UCSD-AML1 (cell line): Measurements from ENCODE around the gene VWF.
"Not testable (repeated sequence)": the region's sequence is repeated elsewhere in the genome, so short reads cannot be mapped to it uniquely, and the experiment has no call there.

ENCODE experiments used
- DNase-seq: peaks from one replicate; lab custom pipeline; 2025; ENCODE audit not compliant: unreplicated experiment; lab: John Stamatoyannopoulos, UW

The VWF gene

DNA sequence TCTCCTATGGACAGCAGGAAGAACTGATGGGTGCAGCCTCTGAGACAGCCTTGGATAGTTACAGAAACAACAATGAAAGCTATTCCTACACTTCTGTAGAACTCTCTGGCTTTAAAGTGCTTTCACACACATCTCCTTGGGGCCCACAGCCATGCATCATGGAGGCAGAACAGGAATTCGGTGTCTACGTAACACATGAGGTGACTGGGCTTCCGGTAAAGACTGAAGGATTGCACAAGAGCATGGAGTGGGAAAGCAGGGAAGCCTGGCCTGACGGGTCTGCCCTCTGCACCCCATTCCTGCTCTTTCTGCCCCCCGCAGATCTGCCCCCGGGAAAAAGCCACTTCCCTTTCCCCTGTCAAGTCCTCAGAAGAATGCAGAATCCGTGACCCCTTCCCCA is 82.6 kb downstream of the VWF start:
- DNase-seq, result peak; percentile 23

DNA sequence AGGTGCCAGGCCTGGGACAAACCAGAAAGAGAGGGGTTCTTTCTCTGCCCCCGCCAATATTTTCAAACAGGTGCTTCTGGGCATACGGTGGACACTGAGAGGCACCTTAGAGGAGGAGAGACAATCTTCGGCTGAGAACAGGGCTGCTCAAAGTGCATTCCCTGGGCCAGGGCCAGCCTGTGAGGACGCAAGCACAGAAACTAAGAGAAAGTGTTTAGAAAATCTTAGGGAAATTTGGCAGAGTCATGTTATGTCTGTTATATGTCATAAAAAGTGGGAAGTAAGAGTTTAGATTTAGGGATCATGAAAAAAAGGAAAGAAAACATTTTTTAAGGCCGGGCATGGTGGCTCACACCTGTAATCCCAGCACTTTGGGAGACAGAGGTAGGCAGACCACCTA is 83.7 kb downstream of the VWF start:
- no peak for DNase-seq

DNA sequence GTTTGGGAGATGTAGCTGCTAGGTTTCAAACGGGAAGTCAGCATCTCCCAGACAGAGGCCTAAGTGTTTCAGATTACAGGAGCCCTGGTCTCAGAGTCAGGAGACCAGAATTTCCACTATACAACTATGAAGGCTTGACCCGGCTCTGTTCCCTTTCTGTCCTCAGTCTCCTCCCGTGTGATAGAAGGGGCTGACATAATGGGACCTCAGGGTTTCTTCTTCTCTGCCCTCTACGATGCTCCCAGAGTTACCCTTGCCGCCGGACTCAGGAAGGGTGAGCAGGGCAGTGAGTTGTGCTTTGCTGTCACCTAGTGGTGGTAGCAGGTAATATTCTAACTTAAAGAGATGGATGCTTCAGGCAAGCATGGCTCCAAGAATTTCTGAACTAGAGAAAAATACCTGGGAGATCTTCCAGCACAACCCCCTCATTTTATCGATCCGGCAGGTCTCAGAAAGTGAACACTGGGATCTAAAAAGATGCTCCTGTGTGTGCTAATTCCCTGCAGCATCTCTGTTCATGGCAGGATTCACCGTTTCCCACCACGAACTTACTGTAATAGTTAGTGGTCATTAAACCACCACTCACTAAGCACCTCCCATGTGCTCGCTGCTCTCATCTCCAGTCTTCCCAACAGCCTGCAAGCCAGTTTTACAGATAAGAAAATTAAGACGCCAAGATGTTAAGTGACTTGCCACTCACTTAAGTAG is 84.4 kb downstream of the VWF start:
- DNase-seq, result peak; percentile 42

DNA sequence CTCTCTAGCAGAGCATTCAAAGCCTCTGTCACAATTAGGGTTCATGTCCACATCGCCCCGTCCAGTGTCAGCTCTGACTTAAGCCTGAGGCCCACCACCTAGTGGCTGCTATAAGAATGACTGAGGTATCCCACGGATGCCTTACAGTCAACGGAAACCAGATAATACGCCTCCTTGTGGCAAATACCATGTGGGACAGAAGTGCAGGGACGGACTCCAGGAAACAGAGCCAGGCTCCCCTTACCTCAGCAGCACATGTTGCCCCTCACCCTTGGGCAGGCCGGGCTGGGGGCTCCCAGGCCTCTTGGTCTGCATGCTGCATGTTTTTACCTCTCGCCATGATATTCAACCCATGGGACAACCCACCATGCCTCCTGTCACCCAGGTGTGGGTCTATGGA is 86.3 kb downstream of the VWF start:
- DNase-seq, result peak; percentile 40

DNA sequence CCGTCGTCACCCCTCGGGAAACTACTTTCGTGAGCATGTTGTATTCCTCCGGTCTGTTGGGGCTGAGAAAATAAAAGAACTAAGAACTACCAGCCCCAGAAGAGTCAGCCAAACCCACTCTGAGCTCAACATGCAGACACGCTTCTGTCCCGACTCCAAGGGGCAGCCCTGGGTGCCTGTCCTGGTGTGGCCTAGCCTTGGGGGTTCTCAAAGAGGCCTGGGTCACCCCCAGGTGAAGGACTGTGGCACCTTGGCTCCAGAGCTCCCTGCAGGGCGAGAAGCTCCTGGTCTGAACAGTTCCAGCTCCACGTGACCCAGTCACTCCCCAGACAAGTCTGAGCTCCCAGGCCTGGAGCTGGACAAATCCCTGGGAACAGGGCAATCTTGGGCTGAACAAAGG is 87.0 kb downstream of the VWF start:
- no peak for DNase-seq

DNA sequence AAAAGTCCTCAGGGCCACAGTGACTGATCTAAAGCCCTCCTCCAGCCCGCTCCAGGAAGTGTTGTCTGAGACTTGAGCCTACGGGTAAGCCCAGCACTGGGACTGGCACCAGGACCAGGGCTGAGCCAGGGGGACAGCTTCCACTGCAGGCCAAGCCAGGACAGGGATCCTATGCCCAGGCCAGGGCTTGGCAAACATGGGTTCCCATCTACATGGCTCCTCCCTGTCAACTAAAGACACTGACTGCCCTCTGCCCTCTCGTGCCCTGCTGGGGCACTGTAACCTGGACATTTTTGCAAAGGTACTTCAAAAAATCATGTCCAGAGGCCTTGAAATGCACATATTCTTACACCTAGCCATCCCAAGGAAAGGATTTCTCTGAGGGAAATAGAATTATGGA is 88.0 kb downstream of the VWF start:
- DNase-seq, result no peak

DNA sequence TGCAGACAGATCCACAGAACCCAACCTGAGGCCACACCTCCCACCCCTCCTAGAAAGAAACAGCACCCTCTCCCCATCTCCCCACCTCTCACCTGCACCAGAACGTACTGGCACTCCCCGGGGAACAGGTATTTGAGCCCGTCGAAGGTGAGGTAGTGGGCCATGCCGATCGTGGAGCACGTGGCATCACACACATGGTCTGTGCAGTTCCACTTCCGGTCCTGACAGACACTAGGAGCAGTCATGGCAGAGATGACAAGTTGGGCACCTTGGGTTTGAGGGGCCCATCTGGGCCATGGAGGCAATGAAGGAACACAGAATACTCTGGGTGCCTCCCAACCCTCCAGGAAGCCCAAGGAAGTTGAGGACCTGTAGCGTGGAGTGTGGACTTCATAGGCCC is 89.9 kb downstream of the VWF start:
- no peak for DNase-seq

DNA sequence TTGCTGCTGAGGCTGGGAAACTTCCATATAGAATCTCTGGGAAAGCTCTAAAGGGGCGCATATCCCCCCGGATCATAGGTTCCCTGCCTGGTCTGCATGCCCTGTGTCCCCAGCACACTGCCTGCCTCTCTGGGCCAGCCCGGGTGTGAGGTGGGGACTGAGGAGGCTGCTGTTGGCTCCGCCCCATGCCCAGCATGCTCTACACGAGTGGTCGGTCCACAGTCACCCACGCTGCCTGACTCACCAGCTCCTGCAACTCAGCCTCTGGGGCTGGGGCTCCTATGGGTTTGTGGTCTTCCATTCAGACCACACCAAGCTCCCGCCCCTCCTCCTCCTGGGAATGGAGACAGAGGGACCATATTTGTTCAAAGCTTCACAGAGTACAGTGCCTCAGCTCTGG is 90.9 kb downstream of the VWF start:
- no peak for DNase-seq

DNA sequence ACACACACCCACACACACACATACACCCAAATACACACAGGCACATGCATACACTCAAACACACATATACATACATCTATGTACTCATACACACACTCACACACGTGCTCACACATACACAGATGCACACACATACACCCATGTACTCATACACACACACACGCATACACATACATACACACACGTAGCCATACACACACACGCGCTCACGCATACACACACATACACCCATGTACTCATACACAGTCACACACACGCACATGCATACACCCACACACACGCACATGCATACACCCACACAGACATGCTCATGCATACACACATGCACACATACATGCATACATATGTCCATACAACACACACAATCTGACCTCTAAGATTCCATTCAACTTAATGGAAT is 91.7 kb downstream of the VWF start:
- DNase-seq, result no peak

DNA sequence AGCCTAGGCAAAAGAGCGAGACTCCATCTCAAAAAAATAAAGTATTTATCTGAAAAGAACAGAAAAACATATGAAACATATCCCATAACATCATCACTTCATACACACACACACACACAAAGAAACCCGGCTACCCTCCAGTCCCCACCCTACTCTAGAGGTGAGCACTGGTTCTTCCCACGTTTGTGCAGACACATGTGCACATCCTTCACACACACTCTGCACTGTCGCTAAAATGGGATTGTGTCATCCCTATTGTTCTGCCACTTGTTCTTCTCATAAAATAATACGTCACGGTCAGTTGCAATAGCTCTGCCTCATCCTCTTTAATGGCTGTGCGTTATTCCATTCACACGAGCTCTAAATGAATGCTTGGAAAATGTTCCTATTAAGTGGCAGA is 93.5 kb downstream of the VWF start:
- DNase-seq, result no peak

DNA sequence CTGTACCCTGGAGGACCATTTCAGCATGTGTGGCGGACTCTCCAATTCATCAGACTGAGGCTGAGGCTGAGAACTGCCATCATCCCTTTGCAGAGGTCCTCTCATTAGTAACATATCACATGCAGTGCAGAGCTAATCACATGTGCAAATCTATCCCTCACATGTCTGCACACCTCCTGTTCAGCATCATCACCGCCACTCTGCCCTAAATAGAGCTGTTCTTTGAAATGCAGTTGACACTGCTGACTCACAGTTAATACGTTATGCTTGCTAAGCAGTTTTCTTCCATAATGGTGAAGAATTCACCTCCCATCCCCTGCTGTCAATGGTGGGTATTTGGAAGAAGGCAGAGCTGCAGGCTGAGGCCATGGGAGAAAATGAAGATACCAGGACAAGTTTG is 94.4 kb downstream of the VWF start:
- DNase-seq, result no peak

DNA sequence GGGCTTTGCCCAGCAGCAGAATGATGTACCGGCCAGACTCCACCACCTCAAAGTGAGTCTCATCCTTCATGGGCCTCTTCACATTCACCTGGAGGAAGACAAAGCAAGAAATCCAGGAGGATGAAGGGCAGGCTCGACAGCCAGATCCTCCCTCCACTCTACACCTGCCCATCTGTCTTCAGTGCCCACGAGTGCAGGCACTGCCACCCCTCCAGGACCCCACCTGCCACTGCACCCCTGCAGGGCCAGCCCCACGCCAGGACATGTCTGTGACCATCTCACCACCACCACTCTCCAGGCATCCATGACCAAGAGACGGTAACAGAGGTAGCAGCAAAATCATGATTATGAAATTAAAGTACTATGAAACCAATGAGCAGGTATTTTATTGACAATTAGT is 95.1 kb downstream of the VWF start:
- no peak for DNase-seq

DNA sequence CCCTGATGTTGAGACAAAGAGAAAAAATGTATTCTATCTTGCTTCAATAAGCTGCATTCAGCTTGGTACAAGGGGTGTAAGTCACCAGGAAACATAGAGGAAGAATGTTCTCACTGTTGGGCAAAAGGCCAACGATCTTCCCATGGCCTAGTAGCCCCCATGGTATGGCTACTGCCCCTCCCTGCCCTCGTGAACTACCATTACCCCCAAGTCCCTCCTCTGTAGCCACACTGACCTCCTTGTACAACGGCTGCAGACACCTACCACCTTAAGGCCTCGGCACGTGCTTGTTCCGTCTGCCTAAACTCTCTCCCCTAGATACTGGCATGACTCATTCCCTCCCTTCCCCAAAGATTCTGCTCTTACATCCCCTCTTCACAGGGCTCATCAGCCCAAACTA is 97.5 kb downstream of the VWF start:
- no peak for DNase-seq

DNA sequence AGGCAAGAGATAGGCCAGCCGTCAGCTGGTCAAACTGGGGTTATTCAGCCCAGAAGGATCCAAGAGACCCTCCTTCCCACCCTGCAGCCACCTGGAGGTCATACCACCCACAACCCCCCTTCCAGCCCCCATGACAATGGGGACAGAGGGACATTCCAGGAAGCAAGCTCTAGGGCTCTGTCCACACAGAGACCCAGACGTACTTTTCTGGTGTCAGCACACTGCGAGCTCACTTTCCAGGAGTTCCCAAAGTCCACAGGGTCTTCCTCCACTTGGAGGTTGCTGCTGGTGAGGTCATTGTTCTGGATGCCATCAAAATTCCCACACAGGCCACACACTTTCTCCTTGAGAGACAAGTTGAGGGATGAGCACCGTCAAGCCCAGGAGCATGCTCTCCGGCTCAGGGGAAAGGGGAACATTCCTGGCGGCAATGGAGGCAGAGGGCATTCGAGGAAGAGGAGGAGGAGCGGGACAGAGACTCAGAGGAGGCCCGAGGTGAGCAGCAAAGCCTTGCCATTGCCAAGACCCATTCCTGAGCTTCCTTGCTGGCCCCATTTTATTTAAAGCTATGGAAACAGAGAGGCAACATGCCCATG is 98.7 kb downstream of the VWF start:
- not testable (repeated sequence) for DNase-seq

DNA sequence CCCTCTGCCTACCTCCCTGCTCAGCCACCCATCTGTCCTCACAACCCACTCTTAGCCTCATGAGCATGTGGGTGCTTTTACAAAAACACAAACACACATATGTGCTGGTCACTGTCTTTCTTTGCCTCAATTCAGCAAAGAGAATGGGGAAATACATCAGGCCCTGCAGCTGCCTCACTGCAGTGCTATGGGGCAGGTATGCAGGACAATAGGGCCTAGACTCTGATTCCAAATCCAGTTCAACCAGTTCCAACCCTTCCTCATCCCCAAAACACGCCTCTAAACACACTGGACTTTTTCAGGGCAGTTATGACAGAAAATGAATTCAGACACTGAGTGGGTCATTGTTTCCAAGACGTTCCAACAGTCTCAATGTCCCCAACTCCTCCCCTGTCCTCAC is 100.4 kb downstream of the VWF start:
- DNase-seq, result not testable (repeated sequence)

DNA sequence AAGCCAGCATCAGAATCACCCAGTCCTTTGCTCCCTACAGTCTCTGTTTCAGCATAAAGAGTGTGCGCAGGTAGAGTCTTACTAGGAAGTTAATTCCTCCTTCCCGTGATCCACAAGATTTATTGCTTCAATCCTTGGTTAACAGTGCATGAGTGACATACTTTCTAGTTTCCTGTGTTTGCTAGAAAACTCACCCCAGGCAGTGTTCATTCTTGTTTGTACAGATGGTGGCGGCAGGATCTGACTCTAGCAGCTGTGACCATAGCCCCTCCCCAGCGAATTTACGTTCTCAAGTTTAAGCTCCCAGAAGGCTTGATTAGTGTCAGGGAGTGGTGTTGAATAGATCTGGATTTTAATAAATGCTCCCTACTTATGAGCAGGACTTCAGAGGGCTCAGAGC is 103.5 kb downstream of the VWF start:
- DNase-seq, result no peak

DNA sequence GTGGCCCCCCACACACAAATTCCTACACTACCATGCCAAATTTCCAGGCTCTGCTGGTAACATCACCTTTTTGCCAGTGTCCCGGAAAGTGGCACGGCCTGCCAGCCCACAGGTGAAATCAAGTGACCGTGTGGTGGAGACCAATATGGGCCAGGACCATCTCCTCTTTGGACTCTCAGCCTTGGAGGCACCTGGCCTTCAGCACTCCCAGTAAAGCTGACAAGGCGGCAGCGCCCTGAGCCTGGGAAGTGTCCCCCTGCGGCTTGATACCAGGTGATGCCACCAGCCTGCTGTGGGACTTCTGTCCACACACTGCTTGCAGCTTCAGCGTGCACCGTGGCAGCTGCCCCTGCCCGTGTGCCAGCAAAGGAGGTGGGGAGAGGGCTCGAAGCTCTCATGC is 104.0 kb downstream of the VWF start:
- DNase-seq, result not testable (repeated sequence)

DNA sequence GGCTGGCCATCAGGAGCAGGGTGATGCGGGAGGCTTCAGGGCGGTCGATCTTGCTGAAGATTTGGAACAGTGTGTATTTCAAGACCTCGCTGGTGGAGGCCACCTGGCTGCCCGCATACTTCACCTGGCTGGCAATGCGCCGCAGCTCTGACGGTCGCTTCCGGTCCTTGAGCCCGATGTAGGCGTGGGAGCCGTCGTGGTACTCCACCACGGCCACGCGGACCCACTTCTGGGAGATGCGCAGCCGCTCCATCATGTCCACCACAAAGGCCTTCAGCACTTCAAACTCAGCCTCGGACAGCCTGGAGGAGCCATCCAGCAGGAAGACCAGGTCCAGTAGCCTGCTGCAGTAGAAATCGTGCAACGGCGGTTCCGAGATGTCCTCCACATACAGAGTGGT is 105.2 kb downstream of the VWF start:
- DNase-seq, result not testable (repeated sequence)

DNA sequence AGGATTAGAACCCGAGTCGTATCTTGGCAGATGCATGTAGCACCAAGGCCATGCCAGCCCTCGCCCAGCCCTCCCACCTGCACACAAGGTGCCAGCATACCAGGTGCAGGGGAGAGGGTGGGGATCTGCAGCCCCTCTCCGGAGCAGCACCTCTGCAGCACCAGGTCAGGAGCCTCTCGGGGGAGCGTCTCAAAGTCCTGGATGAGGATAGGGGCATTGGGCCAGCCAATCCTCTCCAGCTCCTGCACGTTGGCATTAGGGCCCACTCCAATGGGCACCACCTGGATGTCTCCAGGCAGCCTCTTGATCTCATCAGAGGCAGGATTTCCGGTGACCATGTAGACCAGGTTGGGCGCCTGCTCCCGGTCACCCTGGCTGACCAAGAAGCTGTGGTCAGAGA is 106.2 kb downstream of the VWF start:
- no peak for DNase-seq

DNA sequence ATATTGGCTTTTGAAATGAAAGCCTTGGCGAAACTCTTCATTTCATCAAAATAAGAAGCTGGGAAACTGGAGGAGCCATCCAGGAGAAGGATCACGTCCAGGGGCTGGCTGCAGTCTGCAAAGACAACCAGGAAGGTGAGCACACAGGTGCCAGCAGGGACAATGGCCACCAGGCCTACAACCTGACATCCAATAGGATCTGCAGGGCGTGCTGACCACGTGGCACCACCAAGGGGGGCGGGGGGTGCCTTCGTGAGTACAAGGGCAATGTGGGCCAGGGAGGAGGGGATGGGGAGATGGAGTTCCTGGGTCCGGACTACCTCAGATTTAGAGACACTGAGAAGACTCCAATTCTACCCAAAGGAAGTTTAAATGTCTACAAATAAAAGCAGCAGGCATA is 107.7 kb downstream of the VWF start:
- no peak for DNase-seq

DNA sequence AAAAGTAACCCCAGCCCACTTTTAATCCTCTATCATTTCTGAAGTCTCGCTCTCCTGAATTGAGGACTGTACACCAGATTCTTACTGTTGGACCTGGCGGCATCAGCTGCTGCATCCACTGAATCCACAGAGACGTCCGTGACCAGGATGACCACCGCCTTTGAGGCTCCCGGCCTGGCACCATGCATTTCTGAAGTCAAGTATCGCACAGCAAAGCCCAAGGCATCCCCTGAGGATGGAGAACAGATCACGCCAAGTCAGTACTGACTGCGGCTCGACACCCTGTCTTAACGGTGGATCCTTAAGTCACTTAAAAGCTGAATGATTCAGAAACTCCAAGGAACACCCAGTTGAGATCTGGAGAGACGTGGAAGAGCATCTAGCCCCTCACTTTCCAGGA is 108.5 kb downstream of the VWF start:
- not testable (repeated sequence) for DNase-seq

DNA sequence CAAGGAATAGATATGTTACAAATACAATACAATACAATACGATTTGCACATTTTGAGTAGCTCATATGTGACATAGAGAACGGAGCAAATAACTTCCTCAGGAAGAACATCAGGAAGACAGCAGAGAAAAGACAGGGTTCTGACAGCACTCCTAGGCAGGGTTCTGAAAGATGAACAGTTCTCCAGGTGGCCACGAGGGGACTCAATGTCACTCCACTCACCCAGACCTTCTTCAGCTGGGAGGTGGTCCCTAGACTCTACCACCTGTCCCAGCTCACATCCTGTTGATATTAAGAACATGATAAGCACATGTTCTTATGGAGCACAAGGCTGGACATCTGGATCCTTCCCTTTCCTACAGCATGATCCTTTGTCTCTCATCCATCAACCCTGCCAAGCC is 109.2 kb downstream of the VWF start:
- DNase-seq, result not testable (repeated sequence)
